Naive thymus-derived CD8-positive, alpha-beta T cell (primary cell): Measurements from ENCODE around the gene MRPL4. TPM values are rescaled to one million over a fixed set of nuclear protein-coding genes. Genes with fewer than 3 reads are reported as not detected.
A peak's percentile ranks its signal among the peaks of the same experiment; 100 is the strongest.

ENCODE experiments used
- ATAC-seq, 2 donors: fragments of 150-1000 bp; cut with Tn5 transposase in 1 of 2; sonication (Bioruptor Pico), chemical (Tn5 transposase) in 1 of 2; 1 replicate in 1 of 2; 2 replicates in 1 of 2; pipeline ENCODE4 v1.10.0; 2021; ENCODE audit warnings: mild to moderate bottlenecking in 2 of 2, moderate library complexity in 2 of 2
- POLR2A ChIA-PET: fragments of 350-600 bp; sonication (Branson Sonifier 250); formaldehyde crosslinking; loops from one replicate; lab custom pipeline; 2021; ENCODE audit warnings: antibody characterized with exemption; lab: Charles Lee
- DNase-seq, 10 donors: peaks; one replicate each; pipeline versions ENCODE4 v3.0.0 to v3.0.0-alpha.2; 2020 to 2022
- H3K27ac Mint-ChIP-seq, 10 donors: one replicate each; pipeline ENCODE4 v1.8.0; 2020 to 2022; ENCODE audit warnings: mild to moderate bottlenecking in 10 of 10, mixed read lengths in 10 of 10, moderate library complexity in 4 of 10, inconsistent platforms in 1 of 10
- H3K27me3 Mint-ChIP-seq, 5 donors: one replicate each; pipeline ENCODE4 v1.8.0; 2021 to 2022; ENCODE audit warnings: mixed read lengths in 5 of 5
- H3K36me3 Mint-ChIP-seq, 3 donors: one replicate each; pipeline ENCODE4 v1.8.0; 2020 to 2022; ENCODE audit warnings: mixed read lengths in 3 of 3, mild to moderate bottlenecking in 2 of 3, inconsistent platforms in 1 of 3
- H3K4me1 Mint-ChIP-seq, 4 donors: one replicate each; pipeline ENCODE4 v1.8.0; 2021 to 2022; ENCODE audit warnings: mixed read lengths in 4 of 4
- H3K4me3 Mint-ChIP-seq, 10 donors: one replicate each; pipeline ENCODE4 v1.8.0; 2020 to 2022; ENCODE audit warnings: mild to moderate bottlenecking in 10 of 10, mixed read lengths in 10 of 10, moderate library complexity in 6 of 10, inconsistent platforms in 1 of 10
- H3K9me3 Mint-ChIP-seq, 9 donors: one replicate each; pipeline ENCODE4 v1.8.0; 2020 to 2022; ENCODE audit warnings: mixed read lengths in 9 of 9, mild to moderate bottlenecking in 3 of 9, inconsistent platforms in 1 of 9, moderate library complexity in 1 of 9
- polyA plus RNA-seq, 3 donors: library from polyadenylated mRNA; unstranded; fragments of 300-500 nt; fragmentation: Illumina TruSeq; gene quantifications; one replicate each; pipeline ENCODE4 v1.2.3, GENCODE V29; 2021
- total RNA-seq, 8 experiments: library from RNA in 2 of 8; stranded (reverse) in 2 of 8; gene quantifications; one replicate each; pipeline ENCODE4 v1.2.3 and lab custom pipeline; 2021 to 2026

Gene MRPL4
- total and polyA plus RNA-seq, 5 experiments from 2014 or later: 25.3 to 50.8 (median 47.9) TPM

DNA sequence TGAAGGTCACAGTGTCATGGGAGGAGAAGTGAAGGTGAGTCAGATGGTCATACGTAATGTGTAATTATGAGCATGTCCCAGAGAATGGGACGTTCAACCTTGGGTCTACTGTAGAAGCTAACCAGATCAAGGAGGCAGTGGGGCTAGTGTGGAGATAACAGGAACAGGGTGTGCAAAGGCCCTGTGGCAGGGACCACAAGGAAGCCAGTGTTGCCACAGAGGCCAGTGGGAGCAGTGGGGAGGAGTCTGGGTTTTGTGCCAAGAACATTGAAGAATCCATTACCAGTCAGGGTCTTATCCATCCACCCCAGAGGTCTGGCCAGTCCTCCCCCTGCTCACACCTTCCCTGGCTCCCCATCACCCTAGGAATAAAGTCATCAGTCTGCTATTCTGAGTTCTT is 3.3 kb downstream of the MRPL4 start:
- Mint-ChIP-seq H3K27me3 (no peaks in the 10 kb centered on the region), H3K4me1 (peaks cover 12 to 40% (median 30%) of the 10 kb centered on the region in 4 donors), H3K36me3 (peaks cover 5 to 58% (median 10%) of the 10 kb centered on the region in 3 donors), H3K27ac (peak overlapping the region in 1 of 10 donors; percentile 29), H3K9me3 (no peaks in the 10 kb centered on the region), H3K4me3 (no peak overlapping the region)
- ATAC-seq (no peak), DNase-seq (no peak)
- POLR2A ChIA-PET: no interaction called here

DNA sequence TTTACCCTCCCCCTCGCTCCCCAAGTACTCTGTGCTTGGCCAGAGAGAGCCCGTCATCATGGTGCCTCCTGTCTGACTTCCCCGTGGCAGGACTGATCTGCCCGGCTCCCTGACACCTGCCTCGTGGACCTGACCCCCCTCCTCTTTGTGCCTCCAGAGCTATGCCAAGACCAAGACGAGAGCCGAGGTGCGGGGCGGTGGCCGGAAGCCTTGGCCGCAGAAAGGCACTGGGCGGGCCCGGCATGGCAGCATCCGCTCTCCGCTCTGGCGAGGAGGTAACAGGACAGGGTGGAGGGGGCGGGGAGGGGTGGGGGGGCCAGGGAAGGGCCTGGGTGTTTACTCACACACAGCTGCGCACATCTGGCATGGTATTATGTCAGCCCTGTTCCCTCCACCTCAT is 4.5 kb downstream of the MRPL4 start:
- Mint-ChIP-seq H3K36me3 (peaks cover 5 to 58% (median 10%) of the 10 kb centered on the region in 3 donors), H3K27ac (no peak overlapping the region), H3K4me3 (no peak overlapping the region), H3K4me1 (peaks cover 12 to 35% (median 27%) of the 10 kb centered on the region in 4 donors), H3K27me3 (no peaks in the 10 kb centered on the region), H3K9me3 (no peaks in the 10 kb centered on the region)
- ATAC-seq (no peak), DNase-seq (no peak)
- POLR2A ChIA-PET: no interaction called here

DNA sequence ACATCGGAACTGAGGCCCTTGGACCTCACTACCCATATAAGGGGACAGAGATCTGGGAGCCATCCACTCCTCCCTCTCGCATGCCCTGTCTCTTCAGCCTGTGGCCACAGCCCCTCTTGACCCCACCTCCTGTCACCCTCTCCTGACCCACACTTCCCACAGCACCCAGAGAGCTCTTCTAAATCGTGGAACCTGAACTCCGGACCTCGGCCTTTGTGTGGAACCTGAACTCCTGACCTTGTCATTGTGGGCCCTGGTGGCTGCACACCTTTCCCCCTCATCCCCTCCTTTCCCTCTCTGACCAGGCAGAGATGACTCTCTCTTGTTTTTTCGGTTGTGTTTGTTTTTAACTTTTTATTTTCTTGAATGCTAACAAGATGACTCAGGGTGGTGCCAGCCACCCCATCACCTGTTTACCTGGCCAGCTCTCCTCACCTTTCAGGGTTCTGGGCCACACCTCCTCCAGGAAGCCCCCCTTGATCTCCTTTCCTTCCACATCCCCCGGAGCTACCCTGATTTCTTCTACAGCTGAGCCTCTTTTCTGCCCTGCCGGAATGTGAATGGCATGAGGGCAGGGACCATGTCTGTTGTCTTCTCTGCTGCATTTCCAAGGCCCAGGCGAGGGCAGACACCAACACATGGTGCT is 5.1 kb downstream of the MRPL4 start:
- Mint-ChIP-seq H3K27ac (peak overlapping the region in 4 of 10 donors; percentile 47 to 86 (median 63)), H3K9me3 (no peaks in the 10 kb centered on the region), H3K27me3 (no peaks in the 10 kb centered on the region), H3K36me3 (peaks cover 5 to 58% (median 10%) of the 10 kb centered on the region in 3 donors), H3K4me3 (peak overlapping the region in 2 of 10 donors; percentile 45 to 50), H3K4me1 (peaks cover 11 to 31% (median 22%) of the 10 kb centered on the region in 4 donors)
- ATAC-seq: no peak
- DNase-seq: no peak
- POLR2A ChIA-PET: interaction anchor here (1.4 kb wide), 1 partner anchor 58 kb away, joined by 3 read pairs; the partner anchor contains the start of gene FDX2

DNA sequence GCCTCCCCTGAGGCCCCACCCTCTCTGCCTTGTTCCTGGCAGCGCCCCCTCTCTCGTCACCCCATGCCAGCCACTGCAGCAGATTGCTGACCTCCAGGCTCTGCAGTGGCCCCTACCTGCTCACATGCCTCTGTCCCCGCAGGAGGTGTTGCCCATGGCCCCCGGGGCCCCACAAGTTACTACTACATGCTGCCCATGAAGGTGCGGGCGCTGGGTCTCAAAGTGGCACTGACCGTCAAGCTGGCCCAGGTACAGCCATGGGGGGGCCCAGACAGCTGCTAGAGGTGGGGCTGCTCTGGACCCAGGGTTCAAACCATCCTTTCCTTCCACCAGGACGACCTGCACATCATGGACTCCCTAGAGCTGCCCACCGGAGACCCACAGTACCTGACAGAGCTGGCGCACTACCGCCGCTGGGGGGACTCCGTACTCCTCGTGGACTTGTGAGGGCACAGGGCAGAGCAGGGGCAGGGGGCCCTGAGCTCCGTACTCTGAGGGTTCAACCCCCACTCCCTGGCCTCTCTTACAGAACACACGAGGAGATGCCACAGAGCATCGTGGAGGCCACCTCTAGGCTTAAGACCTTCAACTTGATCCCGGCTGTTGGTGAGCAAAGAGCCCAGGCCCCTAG is 6.2 kb downstream of the MRPL4 start:
- H3K27ac Mint-ChIP-seq: no peak overlapping the region
- peaks cover 11 to 26% (median 15%) of the 10 kb centered on the region in 4 donors for H3K4me1 Mint-ChIP-seq
- ATAC-seq: no peak
- peaks cover 5 to 54% (median 10%) of the 10 kb centered on the region in 3 donors for H3K36me3 Mint-ChIP-seq
- H3K9me3 Mint-ChIP-seq: no peaks in the 10 kb centered on the region
- DNase-seq: no peak
- POLR2A ChIA-PET: interaction anchor here (0.6 to 1.4 kb wide), 7 partner anchors 8 to 130 kb away, joined by 3 to 4 read pairs (median 3); partner anchors contain the start of genes FDX2 and TYK2
- peak overlapping the region in 1 of 10 donors; percentile 29 for H3K4me3 Mint-ChIP-seq
- H3K27me3 Mint-ChIP-seq: no peaks in the 10 kb centered on the region

DNA sequence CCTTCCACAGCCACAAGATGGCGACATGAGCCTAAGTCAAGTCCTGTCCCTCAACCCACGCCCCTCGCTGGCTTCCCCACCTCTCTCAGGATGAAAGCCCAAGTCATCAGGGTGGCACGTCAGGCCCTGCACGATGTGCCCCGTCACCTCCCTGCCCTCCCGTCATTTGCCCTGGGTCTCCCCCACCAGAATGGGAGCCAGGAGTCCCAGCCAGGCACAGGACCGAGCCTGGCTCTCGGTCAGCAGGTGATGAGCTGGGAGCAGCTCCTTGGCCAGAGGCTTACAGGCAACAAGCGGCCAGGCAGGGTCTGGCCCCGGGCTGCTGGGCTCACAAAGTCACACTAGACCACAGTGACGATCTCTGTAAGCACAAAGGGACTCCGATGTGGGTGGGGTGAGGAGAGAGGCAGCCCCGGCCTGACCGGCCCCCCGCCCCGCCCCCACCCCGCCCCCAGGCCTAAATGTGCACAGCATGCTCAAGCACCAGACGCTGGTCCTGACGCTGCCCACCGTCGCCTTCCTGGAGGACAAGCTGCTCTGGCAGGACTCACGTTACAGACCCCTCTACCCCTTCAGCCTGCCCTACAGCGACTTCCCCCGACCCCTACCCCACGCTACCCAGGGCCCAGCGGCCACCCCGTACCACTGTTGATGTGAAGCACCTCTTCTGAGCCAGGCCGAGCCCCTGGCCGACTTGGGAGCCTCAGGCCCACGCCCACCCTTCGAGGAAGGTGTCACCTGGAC is 7.3 kb downstream of the MRPL4 start:
- Mint-ChIP-seq H3K36me3 (peaks cover 5 to 47% (median 10%) of the 10 kb centered on the region in 3 donors), H3K4me3 (no peak overlapping the region), H3K4me1 (peaks cover 6 to 16% (median 7%) of the 10 kb centered on the region in 4 donors), H3K27me3 (no peaks in the 10 kb centered on the region), H3K27ac (peak overlapping the region in 2 of 10 donors; percentile 15 to 59), H3K9me3 (no peaks in the 10 kb centered on the region)
- POLR2A ChIA-PET: interaction anchor here (0.6 to 1.4 kb wide), 10 partner anchors 9 to 717 kb away, joined by 3 to 5 read pairs (median 3); partner anchors contain the start of gene TYK2
- peak; percentile 68 to 95 (median 84) for DNase-seq
- peak; percentile 88 to 97 for ATAC-seq

DNA sequence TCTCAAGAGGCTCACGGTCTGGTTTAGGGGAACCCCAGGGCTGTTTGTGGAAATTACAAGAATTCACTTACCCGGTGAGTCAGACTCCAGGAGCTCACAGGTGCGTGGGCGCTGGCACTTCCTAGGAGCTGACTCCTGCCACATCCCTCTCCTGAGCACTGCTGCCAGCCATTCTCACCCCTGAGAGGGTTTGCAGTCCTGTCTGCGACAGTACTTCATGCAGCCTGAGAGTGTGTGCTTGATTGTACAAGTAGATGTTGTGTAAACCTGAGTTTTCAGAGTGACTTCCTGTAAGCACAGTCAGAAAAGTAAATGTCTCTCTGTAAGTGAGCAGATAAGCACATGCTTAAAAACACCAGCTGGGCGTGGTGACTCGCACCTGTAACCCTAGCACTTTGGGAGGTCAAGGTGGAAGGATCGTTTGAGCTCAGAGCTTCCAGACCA is 8.1 kb downstream of the MRPL4 start:
- Mint-ChIP-seq H3K9me3 (no peaks in the 10 kb centered on the region), H3K4me3 (no peak overlapping the region), H3K4me1 (peaks cover 4 to 15% (median 7%) of the 10 kb centered on the region in 4 donors), H3K27ac (no peak overlapping the region), H3K36me3 (peaks cover 5 to 38% (median 8%) of the 10 kb centered on the region in 3 donors), H3K27me3 (no peaks in the 10 kb centered on the region)
- POLR2A ChIA-PET: interaction anchor here (0.6 to 1.4 kb wide), 2 partner anchors 137 to 174 kb away, joined by 3 to 4 read pairs; no protein-coding TSS in a partner anchor
- ATAC-seq (no peak), DNase-seq (no peak)

DNA sequence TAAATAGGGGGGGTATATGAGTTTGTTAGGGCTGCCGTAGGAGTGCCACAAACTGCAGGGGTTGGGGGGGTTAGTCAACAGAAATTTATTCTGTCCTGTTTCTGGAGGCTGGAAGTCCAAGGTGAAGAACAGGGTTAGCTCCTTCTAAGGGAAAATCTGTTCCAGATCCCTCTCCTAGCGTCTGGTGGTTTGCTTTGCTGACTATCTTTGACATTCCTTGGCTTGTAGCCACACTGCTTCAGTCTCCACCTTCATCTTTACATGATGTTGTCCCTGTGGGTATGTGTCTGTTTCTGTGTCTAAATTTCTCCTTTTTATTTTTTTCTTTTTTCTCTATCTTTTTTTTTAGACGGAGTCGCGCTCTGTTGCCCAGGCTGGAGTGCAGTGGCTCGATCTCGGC is 10.8 kb downstream of the MRPL4 start:
- Mint-ChIP-seq H3K4me3 (no peak overlapping the region), H3K27ac (no peak overlapping the region), H3K9me3 (no peaks in the 10 kb centered on the region), H3K4me1 (peaks cover 0 to 4% (median 2%) of the 10 kb centered on the region in 4 donors), H3K36me3 (peaks cover 0 to 15% (median 0%) of the 10 kb centered on the region in 3 donors), H3K27me3 (no peaks in the 10 kb centered on the region)
- ATAC-seq: no peak
- no peak for DNase-seq
- POLR2A ChIA-PET: interaction anchor here (0.7 kb wide), 1 partner anchor 126 kb away, joined by 3 read pairs; no protein-coding TSS in a partner anchor

DNA sequence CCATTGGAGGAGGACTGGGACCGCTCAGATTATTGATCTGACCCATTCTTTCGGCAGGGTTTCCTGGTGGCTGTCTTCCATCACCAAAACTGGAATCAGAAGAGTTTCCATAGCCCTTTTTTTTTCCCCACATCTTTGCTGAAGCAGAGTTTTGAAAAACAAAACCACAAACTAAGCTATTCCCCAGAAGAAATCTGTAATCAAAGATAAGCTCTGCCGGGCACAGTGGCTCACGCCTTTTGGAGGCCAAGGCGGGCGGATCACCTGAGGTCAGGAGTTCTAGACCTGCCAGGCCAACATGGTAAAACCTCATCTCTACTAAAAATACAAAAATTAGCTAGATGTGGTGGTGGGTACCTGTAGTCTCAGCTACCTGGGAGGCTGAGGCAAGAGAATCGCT is 14.7 kb downstream of the MRPL4 start:
- Mint-ChIP-seq H3K9me3 (no peaks in the 10 kb centered on the region), H3K4me3 (no peak overlapping the region), H3K27ac (no peak overlapping the region), H3K4me1 (peaks cover 4 to 24% (median 16%) of the 10 kb centered on the region in 4 donors), H3K36me3 (no peaks in the 10 kb centered on the region), H3K27me3 (no peaks in the 10 kb centered on the region)
- POLR2A ChIA-PET: no interaction called here
- ATAC-seq (no peak), DNase-seq (no peak)

DNA sequence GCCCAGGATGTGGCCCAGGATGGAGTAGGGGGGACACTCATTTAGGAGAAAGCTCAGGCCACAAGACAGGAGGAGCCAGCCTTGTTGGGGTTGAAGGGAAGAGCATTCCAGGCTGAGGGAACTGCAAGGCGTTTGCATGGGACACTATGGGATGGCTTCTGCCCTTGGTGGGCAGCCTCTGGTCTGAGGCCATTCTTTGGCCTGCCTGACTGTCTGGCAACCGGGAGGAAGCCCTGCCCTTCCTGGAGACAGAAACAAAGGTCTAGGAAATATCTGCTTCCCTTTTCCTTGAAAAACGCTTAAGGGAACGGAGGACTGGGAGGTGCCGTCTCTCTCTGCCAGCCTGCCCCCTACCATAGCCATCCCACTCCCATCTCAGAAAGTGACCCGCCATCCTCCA is 16.1 kb downstream of the MRPL4 start:
- Mint-ChIP-seq H3K4me3 (no peak overlapping the region), H3K36me3 (no peaks in the 10 kb centered on the region), H3K4me1 (peaks cover 4 to 26% (median 24%) of the 10 kb centered on the region in 4 donors), H3K27me3 (no peaks in the 10 kb centered on the region), H3K9me3 (no peaks in the 10 kb centered on the region), H3K27ac (peak overlapping the region in 1 of 10 donors; percentile 9)
- ATAC-seq (no peak), DNase-seq (no peak)
- POLR2A ChIA-PET: interaction anchor here (3.8 kb wide), 1 partner anchor 119 kb away, joined by 52 read pairs; no protein-coding TSS in a partner anchor

DNA sequence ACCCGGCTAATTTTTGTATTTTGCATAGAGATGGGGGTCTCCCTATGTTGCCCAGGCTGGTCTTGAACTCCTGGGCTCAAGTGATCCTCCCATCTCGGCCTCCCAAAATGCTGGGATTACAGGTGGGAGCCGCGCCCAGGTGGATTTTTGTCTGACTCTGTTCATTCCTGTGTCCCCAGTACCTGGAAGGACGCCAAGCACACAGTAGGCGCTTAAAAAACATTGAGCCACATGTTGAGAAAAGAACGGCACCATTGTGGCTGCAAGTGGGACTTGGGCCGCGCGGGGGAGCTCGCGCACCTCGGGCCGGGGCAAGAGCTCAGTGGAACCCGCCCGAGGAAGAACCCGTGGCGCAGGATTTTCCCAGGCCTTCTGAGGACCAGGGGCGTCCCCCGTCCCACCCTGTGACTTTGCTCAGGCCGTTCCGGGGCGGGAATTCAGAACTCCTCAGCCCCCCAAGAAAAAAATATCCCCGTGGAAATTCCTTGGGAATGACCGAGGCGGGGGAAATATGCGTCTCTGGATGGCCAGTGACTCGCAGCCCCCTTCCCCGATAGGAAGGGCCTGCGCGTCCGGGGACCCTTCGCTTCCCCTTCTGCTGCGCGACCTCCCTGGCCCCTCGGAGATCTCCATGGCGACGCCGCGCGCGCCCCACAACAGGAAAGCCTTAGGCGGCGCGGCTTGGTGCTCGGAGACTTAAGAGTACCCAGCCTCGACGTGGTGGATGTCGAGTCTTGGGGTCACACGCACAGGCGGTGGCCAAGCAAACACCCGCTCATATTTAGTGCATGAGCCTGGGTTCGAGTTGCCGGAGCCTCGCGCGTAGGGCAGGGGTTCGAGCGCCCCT is 17.5 kb downstream of the MRPL4 start:
- Mint-ChIP-seq H3K36me3 (peaks cover 0 to 2% (median 0%) of the 10 kb centered on the region in 3 donors), H3K4me3 (peak overlapping the region; percentile 76 to 88 (median 84)), H3K27ac (peak overlapping the region; percentile 72 to 92 (median 88)), H3K4me1 (peaks cover 4 to 30% (median 25%) of the 10 kb centered on the region in 4 donors), H3K9me3 (no peaks in the 10 kb centered on the region), H3K27me3 (no peaks in the 10 kb centered on the region)
- POLR2A ChIA-PET: interaction anchor here (0.6 to 3.8 kb wide), 11 partner anchors 10 to 134 kb away, joined by 3 to 52 read pairs (median 6); partner anchors contain the start of genes CDC37, ICAM5, RAVER1 and TYK2
- DNase-seq (peak; percentile 73 to 91 (median 85)), ATAC-seq (peak; percentile 75 to 76)

DNA sequence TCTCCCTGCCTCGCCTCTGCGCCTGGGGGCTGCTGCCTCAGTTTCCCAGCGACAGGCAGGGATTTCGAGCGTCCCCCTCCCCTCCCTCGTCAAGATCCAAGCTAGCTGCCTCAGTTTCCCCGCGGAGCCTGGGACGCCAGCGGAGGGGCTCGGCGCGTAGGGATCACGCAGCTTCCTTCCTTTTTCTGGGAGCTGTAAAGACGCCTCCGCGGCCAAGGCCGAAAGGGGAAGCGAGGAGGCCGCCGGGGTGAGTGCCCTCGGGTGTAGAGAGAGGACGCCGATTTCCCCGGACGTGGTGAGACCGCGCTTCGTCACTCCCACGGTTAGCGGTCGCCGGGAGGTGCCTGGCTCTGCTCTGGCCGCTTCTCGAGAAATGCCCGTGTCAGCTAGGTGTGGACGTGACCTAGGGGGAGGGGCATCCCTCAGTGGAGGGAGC is 18.2 kb downstream of the MRPL4 start:
- DNase-seq (peak in 8 of 10 donors; percentile 40 to 80 (median 56)), ATAC-seq (peak; percentile 56 to 59)
- Mint-ChIP-seq H3K4me1 (peaks cover 6 to 30% (median 25%) of the 10 kb centered on the region in 4 donors), H3K27me3 (no peaks in the 10 kb centered on the region), H3K4me3 (peak overlapping the region; percentile 76 to 88 (median 84)), H3K27ac (peak overlapping the region; percentile 60 to 92 (median 88)), H3K36me3 (peaks cover 0 to 8% (median 0%) of the 10 kb centered on the region in 3 donors), H3K9me3 (no peaks in the 10 kb centered on the region)
- POLR2A ChIA-PET: interaction anchor here (0.7 to 3.8 kb wide), 15 partner anchors 10 to 135 kb away, joined by 3 to 52 read pairs (median 5); partner anchors contain the start of genes CDC37, ICAM5, MRPL4 and RAVER1
